ENCODE data around the gene DYRK3. TPM values are rescaled to one million over a fixed set of nuclear protein-coding genes. Genes with fewer than 3 reads are reported as not detected.

The DYRK3 gene
- total and polyA plus RNA-seq, 10 of the 15 experiments (the other 5 are each of a cell fraction or from before 2014, with no cell fraction given), result 1.6 to 12.9 (median 10.3) TPM

DNA sequence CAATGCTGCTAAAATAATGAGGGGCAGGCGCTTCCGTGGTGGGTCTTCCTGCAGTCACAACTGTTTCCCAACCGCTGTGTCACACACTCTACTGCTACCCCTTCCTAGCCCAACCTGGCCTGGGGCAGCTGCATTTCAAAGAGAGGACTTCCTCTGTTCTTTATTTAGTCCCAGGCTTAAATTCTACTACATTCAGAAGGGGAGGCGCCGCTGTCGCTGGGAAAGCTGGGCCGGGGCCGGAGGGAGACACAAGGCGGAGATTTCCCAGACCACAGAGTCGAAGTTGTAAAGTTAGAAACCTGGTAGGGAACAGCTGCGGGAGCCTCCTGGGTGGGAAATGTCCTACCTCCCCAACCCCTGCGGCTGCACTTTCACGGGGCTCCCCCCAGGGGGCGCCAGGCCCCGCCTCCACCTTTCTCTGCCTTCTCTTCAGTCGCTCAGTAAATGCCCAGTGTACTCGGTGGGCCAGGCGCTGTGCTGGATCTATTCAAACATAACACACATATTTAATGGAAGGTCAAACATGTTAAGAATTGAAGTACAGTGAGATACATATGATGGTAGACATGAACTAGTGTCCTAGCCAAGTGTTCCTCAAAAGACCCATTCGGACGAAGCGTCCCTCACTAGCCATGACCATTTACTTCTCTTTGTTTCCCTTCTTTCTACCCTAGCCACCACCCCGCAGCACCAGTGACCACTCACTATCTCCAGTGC lies 23.1 kb downstream of the DYRK3 start (continued):
- TF ChIP-seq IKZF2 (IDR thresholded peaks at IDR 0.05) (0 out of 4 replicates have a peak, but pooled peaks of 1 of the 2 experiments have one; percentile 26), TCF3 (IDR thresholded peaks at IDR 0.05; ENCODE audit: borderline replicate concordance, insufficient read depth, low read depth, low read length) (no peak), ZZZ3 (IDR thresholded peaks at IDR 0.05; ENCODE audit: control insufficient read depth, insufficient read length, low read depth) (no peak), NFIC (IDR thresholded peaks at IDR 0.05; ENCODE audit: low read depth, low read length) (no peak), EZH2 (IDR thresholded peaks at IDR 0.05; ENCODE audit: borderline replicate concordance, control insufficient read depth, low read depth, low read length) (no peak), SMC3 (IDR thresholded peaks at IDR 0.05; ENCODE audit: borderline replicate concordance, low read length) (peak; percentile 56; the same call in 1 of the 2 replicates), ETV6 (conservative IDR thresholded peaks at IDR 0.05 in 1 of 2, IDR thresholded peaks at IDR 0.05 in 1 of 2; ENCODE audit: borderline replicate concordance in 1 of 2, low read depth in 1 of 2) (no peak), IKZF1 (conservative IDR thresholded peaks at IDR 0.05) (peak; percentile 43; the same call in 1 of the 2 replicates), SREBF2 (IDR thresholded peaks at IDR 0.05; ENCODE audit: low read length) (no peak), KDM1A (IDR thresholded peaks at IDR 0.05; ENCODE audit: borderline replicate concordance) (no peak), RB1 (IDR thresholded peaks at IDR 0.05; ENCODE audit: borderline replicate concordance) (no peak), SPI1 (IDR thresholded peaks at IDR 0.05; ENCODE audit: borderline replicate concordance, insufficient read depth, low read depth, low read length) (peak; percentile 21; the same call in 1 of the 2 replicates), FOXM1 (IDR thresholded peaks at IDR 0.05; ENCODE audit: low read depth, low read length) (no peak), RAD51 (IDR thresholded peaks at IDR 0.05) (no peak), MTA3 (IDR thresholded peaks at IDR 0.05; ENCODE audit: borderline replicate concordance, low read length) (no peak), PAX5 (IDR thresholded peaks at IDR 0.05; ENCODE audit: borderline replicate concordance, low read depth, low read length) (no peak), NFYA (IDR thresholded peaks at IDR 0.05; ENCODE audit: borderline replicate concordance, low read depth, low read length) (no peak), KAT2A (conservative IDR thresholded peaks at IDR 0.05; ENCODE audit: control insufficient read depth, low read depth, low read length) (no peak), ESRRA (IDR thresholded peaks at IDR 0.05; ENCODE audit: low read length) (no peak), EGR1 (IDR thresholded peaks at IDR 0.05; ENCODE audit: borderline replicate concordance in 1 of 2, low read depth in 2 of 2, low read length in 2 of 2) (no peak), TAF1 (IDR thresholded peaks at IDR 0.05; ENCODE audit: borderline replicate concordance, low read depth, low read length) (0 out of 2 replicates have a peak, but pooled peaks have one; percentile 11), TCF12 (IDR thresholded peaks at IDR 0.05; ENCODE audit: low read depth, low read length) (no peak), PML (IDR thresholded peaks at IDR 0.05; ENCODE audit: low read length) (no peak)
- TF ChIP-seq, protein P1, sequence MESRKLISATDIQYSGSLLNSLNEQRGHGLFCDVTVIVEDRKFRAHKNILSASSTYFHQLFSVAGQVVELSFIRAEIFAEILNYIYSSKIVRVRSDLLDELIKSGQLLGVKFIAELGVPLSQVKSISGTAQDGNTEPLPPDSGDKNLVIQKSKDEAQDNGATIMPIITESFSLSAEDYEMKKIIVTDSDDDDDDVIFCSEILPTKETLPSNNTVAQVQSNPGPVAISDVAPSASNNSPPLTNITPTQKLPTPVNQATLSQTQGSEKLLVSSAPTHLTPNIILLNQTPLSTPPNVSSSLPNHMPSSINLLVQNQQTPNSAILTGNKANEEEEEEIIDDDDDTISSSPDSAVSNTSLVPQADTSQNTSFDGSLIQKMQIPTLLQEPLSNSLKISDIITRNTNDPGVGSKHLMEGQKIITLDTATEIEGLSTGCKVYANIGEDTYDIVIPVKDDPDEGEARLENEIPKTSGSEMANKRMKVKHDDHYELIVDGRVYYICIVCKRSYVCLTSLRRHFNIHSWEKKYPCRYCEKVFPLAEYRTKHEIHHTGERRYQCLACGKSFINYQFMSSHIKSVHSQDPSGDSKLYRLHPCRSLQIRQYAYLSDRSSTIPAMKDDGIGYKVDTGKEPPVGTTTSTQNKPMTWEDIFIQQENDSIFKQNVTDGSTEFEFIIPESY (IDR thresholded peaks at IDR 0.05), result no peak
- TF ChIP-seq, protein P2, sequence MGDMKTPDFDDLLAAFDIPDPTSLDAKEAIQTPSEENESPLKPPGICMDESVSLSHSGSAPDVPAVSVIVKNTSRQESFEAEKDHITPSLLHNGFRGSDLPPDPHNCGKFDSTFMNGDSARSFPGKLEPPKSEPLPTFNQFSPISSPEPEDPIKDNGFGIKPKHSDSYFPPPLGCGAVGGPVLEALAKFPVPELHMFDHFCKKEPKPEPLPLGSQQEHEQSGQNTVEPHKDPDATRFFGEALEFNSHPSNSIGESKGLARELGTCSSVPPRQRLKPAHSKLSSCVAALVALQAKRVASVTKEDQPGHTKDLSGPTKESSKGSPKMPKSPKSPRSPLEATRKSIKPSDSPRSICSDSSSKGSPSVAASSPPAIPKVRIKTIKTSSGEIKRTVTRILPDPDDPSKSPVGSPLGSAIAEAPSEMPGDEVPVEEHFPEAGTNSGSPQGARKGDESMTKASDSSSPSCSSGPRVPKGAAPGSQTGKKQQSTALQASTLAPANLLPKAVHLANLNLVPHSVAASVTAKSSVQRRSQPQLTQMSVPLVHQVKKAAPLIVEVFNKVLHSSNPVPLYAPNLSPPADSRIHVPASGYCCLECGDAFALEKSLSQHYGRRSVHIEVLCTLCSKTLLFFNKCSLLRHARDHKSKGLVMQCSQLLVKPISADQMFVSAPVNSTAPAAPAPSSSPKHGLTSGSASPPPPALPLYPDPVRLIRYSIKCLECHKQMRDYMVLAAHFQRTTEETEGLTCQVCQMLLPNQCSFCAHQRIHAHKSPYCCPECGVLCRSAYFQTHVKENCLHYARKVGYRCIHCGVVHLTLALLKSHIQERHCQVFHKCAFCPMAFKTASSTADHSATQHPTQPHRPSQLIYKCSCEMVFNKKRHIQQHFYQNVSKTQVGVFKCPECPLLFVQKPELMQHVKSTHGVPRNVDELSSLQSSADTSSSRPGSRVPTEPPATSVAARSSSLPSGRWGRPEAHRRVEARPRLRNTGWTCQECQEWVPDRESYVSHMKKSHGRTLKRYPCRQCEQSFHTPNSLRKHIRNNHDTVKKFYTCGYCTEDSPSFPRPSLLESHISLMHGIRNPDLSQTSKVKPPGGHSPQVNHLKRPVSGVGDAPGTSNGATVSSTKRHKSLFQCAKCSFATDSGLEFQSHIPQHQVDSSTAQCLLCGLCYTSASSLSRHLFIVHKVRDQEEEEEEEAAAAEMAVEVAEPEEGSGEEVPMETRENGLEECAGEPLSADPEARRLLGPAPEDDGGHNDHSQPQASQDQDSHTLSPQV (IDR thresholded peaks at IDR 0.05), result no peak
